ENCODE measurements around the gene MADD.

The MADD gene

DNA sequence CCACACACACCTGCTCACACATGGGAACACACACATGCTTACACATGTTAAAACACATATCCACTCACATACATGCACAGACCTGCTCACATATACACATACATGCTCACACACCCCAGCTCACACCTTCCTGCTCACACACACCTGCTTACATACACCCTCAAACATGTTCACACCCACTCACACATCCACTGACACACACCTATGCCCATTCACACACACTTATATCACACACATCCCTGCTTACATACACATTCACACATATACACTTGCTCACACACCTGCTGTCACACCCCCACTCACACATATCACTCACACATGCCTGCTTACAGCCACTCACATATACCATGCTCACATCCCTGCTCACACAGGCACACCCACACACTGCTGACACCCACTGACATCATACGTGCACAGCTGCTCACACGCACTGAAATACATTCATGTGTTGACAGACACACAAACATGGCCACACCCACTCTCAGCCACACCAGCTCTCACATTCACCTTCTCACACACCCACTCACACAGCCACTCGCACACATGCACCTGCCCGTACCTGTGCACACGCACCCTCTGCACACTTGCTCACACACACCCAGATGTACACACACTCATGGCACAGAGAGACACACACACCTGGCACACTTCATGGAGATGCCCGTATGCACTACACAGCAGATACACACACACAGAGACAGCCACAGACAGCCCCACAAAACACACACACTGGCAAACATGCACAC is 88.2 kb downstream of the MADD start:
- Histone ChIP-seq H3K79me1 (ENCODE audit: low read length) (no peaks in the 10 kb centered on the region), H3K18ac (ENCODE audit: low read length) (no peak overlapping the region), H3K23ac (ENCODE audit: low read length) (peak overlapping the region; percentile 11), H3K79me2 (ENCODE audit: control insufficient read depth, insufficient read depth, low read length, poor library complexity) (no peaks in the 10 kb centered on the region), H4K12ac (ENCODE audit: low read depth, low read length) (no peak overlapping the region), H2BK12ac (ENCODE audit: low read length) (no peak overlapping the region), H3K4me3 (ENCODE audit: low read depth, low read length) (peak overlapping the region; percentile 37), H3K14ac (ENCODE audit: low read length) (no peak overlapping the region), H3K4me1 (ENCODE audit: control insufficient read depth in 1 of 2, insufficient read depth in 2 of 2, low read length in 2 of 2) (peaks cover 0 to 6% of the 10 kb centered on the region in 2 experiments), H2BK120ac (ENCODE audit: insufficient read depth, low read length, poor library complexity) (no peak overlapping the region), H3K9ac (ENCODE audit: low read length) (peak overlapping the region; percentile 59), H2AFZ (ENCODE audit: insufficient read depth, low read length, poor library complexity) (no peak overlapping the region), H2BK5ac (ENCODE audit: low read depth, low read length, poor library complexity) (no peak overlapping the region), H3K27me3 (ENCODE audit: insufficient read depth, low read length) (no peaks in the 10 kb centered on the region), H4K8ac (ENCODE audit: low read depth, low read length) (no peak overlapping the region), H3K4ac (ENCODE audit: low read depth, low read length) (no peak overlapping the region), H3K36me3 (ENCODE audit: control insufficient read depth in 1 of 2, insufficient read depth in 2 of 2, low read length in 2 of 2) (no peaks in the 10 kb centered on the region), H4K91ac (ENCODE audit: low read depth, low read length) (no peak overlapping the region), H3K27ac (ENCODE audit: low read depth, low read length) (no peak overlapping the region), H2AK5ac (ENCODE audit: low read length) (no peak overlapping the region), H3K4me2 (ENCODE audit: low read length) (no peak overlapping the region), H3K9me3 (ENCODE audit: insufficient read depth, low read depth, low read length) (peaks cover 22% of the 10 kb centered on the region)
- no CpG with 5 or more reads among the region's 6 CpGs for WGBS (ENCODE audit: extremely low coverage, insufficient coverage, insufficient read length)
- DNase-seq = no peak

DNA sequence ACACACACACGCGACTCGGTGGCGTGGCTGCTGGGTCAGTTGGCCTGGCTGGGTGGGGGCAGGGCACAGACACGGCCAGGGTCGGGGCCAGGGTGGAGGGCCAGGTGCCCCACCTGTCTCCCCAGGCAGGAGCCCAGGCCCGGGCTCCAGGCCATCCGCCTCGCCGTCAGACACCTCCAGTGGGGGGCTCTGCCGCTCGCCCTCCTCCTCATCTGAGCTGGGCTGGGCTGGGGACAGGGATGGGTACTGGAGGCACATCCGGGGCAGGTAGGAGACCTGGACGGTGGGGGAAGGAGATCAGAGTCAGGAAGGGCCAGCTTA is 88.8 kb downstream of the MADD start:
- Histone ChIP-seq H4K12ac (ENCODE audit: low read depth, low read length) (no peak overlapping the region), H3K4me1 (ENCODE audit: control insufficient read depth in 1 of 2, insufficient read depth in 2 of 2, low read length in 2 of 2) (peaks cover 0 to 6% of the 10 kb centered on the region in 2 experiments), H2BK5ac (ENCODE audit: low read depth, low read length, poor library complexity) (no peak overlapping the region), H3K79me2 (ENCODE audit: control insufficient read depth, insufficient read depth, low read length, poor library complexity) (no peaks in the 10 kb centered on the region), H2AFZ (ENCODE audit: insufficient read depth, low read length, poor library complexity) (no peak overlapping the region), H2BK120ac (ENCODE audit: insufficient read depth, low read length, poor library complexity) (no peak overlapping the region), H3K4me3 (ENCODE audit: low read depth, low read length) (peak overlapping the region; percentile 37), H3K18ac (ENCODE audit: low read length) (no peak overlapping the region), H3K9ac (ENCODE audit: low read length) (no peak overlapping the region), H3K23ac (ENCODE audit: low read length) (no peak overlapping the region), H3K27ac (ENCODE audit: low read depth, low read length) (no peak overlapping the region), H3K79me1 (ENCODE audit: low read length) (no peaks in the 10 kb centered on the region), H3K4ac (ENCODE audit: low read depth, low read length) (no peak overlapping the region), H3K36me3 (ENCODE audit: control insufficient read depth in 1 of 2, insufficient read depth in 2 of 2, low read length in 2 of 2) (no peaks in the 10 kb centered on the region), H4K8ac (ENCODE audit: low read depth, low read length) (no peak overlapping the region), H3K14ac (ENCODE audit: low read length) (no peak overlapping the region), H4K91ac (ENCODE audit: low read depth, low read length) (no peak overlapping the region), H3K9me3 (ENCODE audit: insufficient read depth, low read depth, low read length) (peaks cover 22% of the 10 kb centered on the region), H3K4me2 (ENCODE audit: low read length) (no peak overlapping the region), H2BK12ac (ENCODE audit: low read length) (no peak overlapping the region), H2AK5ac (ENCODE audit: low read length) (no peak overlapping the region), H3K27me3 (ENCODE audit: insufficient read depth, low read length) (no peaks in the 10 kb centered on the region)
- DNase-seq = no peak
- WGBS (ENCODE audit: extremely low coverage, insufficient coverage, insufficient read length) = no CpG with 5 or more reads among the region's 14 CpGs

DNA sequence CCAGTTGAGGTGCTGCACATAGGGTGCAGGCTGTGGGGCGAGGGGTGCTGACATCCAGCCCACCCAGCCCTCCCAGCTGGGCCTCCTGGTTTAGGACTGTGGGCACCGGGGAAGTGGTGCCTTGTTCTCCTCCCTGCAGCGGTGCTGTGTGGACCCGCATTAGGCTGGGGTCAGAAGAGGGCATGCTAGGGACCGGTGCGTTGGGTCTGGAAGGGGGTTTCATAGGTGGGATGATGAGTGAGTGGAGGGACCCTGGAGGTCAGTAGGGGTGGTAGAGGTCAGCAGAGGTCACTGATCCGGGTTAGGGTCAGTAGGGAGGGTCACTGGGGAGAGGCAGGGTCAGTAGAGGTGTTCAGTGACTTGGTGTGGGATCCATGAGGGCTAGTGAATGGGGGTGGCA is 89.2 kb downstream of the MADD start:
- no peak overlapping the region for H3K18ac ChIP-seq (ENCODE audit: low read length)
- no peak overlapping the region for H3K4me3 ChIP-seq (ENCODE audit: low read depth, low read length)
- WGBS (ENCODE audit: extremely low coverage, insufficient coverage, insufficient read length) = no CpG with 5 or more reads among the region's 7 CpGs

DNA sequence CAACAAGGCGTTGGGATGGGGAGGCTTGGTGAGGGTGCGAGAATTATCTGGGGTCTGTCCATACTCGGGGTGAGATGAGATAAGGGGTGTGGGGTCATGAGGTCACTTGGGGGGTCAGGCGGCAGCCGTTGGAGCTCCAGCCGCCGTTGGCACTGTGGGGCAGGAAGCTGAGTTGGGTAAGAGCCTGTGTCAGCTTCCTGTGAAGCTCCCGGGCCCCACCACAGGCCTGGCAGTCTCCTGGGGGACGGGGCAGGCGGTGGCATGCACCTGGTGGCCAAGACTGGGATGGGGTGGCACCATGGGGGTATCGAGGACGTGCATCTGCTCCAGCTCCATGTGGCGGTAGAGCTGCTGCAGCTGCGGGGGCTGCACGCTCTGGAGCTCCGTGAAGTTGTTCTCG is 89.7 kb downstream of the MADD start:
- peaks cover 22% of the 10 kb centered on the region for H3K9me3 ChIP-seq (ENCODE audit: insufficient read depth, low read depth, low read length)
- H3K4ac ChIP-seq (ENCODE audit: low read depth, low read length) = no peak overlapping the region
- H4K8ac ChIP-seq (ENCODE audit: low read depth, low read length) = no peak overlapping the region
- H3K36me3 ChIP-seq (ENCODE audit: control insufficient read depth in 1 of 2, insufficient read depth in 2 of 2, low read length in 2 of 2) = no peaks in the 10 kb centered on the region
- no peak overlapping the region for H3K14ac ChIP-seq (ENCODE audit: low read length)
- H3K79me2 ChIP-seq (ENCODE audit: control insufficient read depth, insufficient read depth, low read length, poor library complexity) = no peaks in the 10 kb centered on the region
- H2AK5ac ChIP-seq (ENCODE audit: low read length) = no peak overlapping the region
- H3K27me3 ChIP-seq (ENCODE audit: insufficient read depth, low read length) = no peaks in the 10 kb centered on the region
- H4K91ac ChIP-seq (ENCODE audit: low read depth, low read length) = no peak overlapping the region
- no peak overlapping the region for H3K18ac ChIP-seq (ENCODE audit: low read length)
- H3K23ac ChIP-seq (ENCODE audit: low read length) = no peak overlapping the region
- DNase-seq = no peak
- peaks cover 0 to 6% of the 10 kb centered on the region in 2 experiments for H3K4me1 ChIP-seq (ENCODE audit: control insufficient read depth in 1 of 2, insufficient read depth in 2 of 2, low read length in 2 of 2)
- H3K79me1 ChIP-seq (ENCODE audit: low read length) = no peaks in the 10 kb centered on the region
- H2BK5ac ChIP-seq (ENCODE audit: low read depth, low read length, poor library complexity) = no peak overlapping the region
- H2BK120ac ChIP-seq (ENCODE audit: insufficient read depth, low read length, poor library complexity) = no peak overlapping the region
- no peak overlapping the region for H4K12ac ChIP-seq (ENCODE audit: low read depth, low read length)
- no peak overlapping the region for H2BK12ac ChIP-seq (ENCODE audit: low read length)
- no peak overlapping the region for H3K27ac ChIP-seq (ENCODE audit: low read depth, low read length)
- no peak overlapping the region for H3K9ac ChIP-seq (ENCODE audit: low read length)
- no peak overlapping the region for H3K4me2 ChIP-seq (ENCODE audit: low read length)
- WGBS (ENCODE audit: extremely low coverage, insufficient coverage, insufficient read length) = no CpG with 5 or more reads among the region's 17 CpGs
- H2AFZ ChIP-seq (ENCODE audit: insufficient read depth, low read length, poor library complexity) = no peak overlapping the region
- no peak overlapping the region for H3K4me3 ChIP-seq (ENCODE audit: low read depth, low read length)

More for the DNA sequence above, 89.2 kb downstream of the MADD start:
- H3K4ac ChIP-seq (ENCODE audit: low read depth, low read length) = no peak overlapping the region
- H3K79me2 ChIP-seq (ENCODE audit: control insufficient read depth, insufficient read depth, low read length, poor library complexity) = no peaks in the 10 kb centered on the region
- no peak overlapping the region for H3K14ac ChIP-seq (ENCODE audit: low read length)
- no peak for DNase-seq
- no peak overlapping the region for H2AK5ac ChIP-seq (ENCODE audit: low read length)
- H3K4me1 ChIP-seq (ENCODE audit: control insufficient read depth in 1 of 2, insufficient read depth in 2 of 2, low read length in 2 of 2) = peaks cover 0 to 6% of the 10 kb centered on the region in 2 experiments
- no peak overlapping the region for H2BK12ac ChIP-seq (ENCODE audit: low read length)
- H3K79me1 ChIP-seq (ENCODE audit: low read length) = no peaks in the 10 kb centered on the region
- no peaks in the 10 kb centered on the region for H3K27me3 ChIP-seq (ENCODE audit: insufficient read depth, low read length)
- H3K9me3 ChIP-seq (ENCODE audit: insufficient read depth, low read depth, low read length) = peaks cover 22% of the 10 kb centered on the region
- H2BK120ac ChIP-seq (ENCODE audit: insufficient read depth, low read length, poor library complexity) = no peak overlapping the region
- no peak overlapping the region for H2BK5ac ChIP-seq (ENCODE audit: low read depth, low read length, poor library complexity)
- no peak overlapping the region for H3K4me2 ChIP-seq (ENCODE audit: low read length)
- H4K91ac ChIP-seq (ENCODE audit: low read depth, low read length) = no peak overlapping the region
- no peaks in the 10 kb centered on the region for H3K36me3 ChIP-seq (ENCODE audit: control insufficient read depth in 1 of 2, insufficient read depth in 2 of 2, low read length in 2 of 2)
- no peak overlapping the region for H4K8ac ChIP-seq (ENCODE audit: low read depth, low read length)
- no peak overlapping the region for H3K27ac ChIP-seq (ENCODE audit: low read depth, low read length)
- H3K9ac ChIP-seq (ENCODE audit: low read length) = no peak overlapping the region
- H2AFZ ChIP-seq (ENCODE audit: insufficient read depth, low read length, poor library complexity) = no peak overlapping the region
- H4K12ac ChIP-seq (ENCODE audit: low read depth, low read length) = no peak overlapping the region
- no peak overlapping the region for H3K23ac ChIP-seq (ENCODE audit: low read length)

All from trophoblast cell (in vitro differentiated cells and primary cell).